ENCODE measurements around the gene ADAM20. TPM values are rescaled to one million over a fixed set of nuclear protein-coding genes. Genes with fewer than 3 reads are reported as not detected.

Gene ADAM20
- under 1 TPM; 0.36 to 0.38 TPM for total RNA-seq

GRCh38 chr14:70534904-70535303 is at the start of gene ADAM20:
TSS of gene ADAM20 (minus strand) at chr14:70535004. CDS start at chr14:70524757, 10,247 bp downstream.
- no peak for DNase-seq
- POLR2A ChIA-PET = no interaction called here
- intact Hi-C loops (cut with micrococcal nuclease) = no loop called here
- H3K27me3 Mint-ChIP-seq = no peaks in the 10 kb centered on the region
- H3K36me3 Mint-ChIP-seq = peaks cover 18% of the 10 kb centered on the region
- CTCF ChIA-PET = no interaction called here
- H3K27ac Mint-ChIP-seq = no peak within 1 kb of the TSS
- H3K4me1 Mint-ChIP-seq (ENCODE audit: low read depth) = peaks cover 7% of the 10 kb centered on the region
- no peak within 1 kb of the TSS for H3K4me3 Mint-ChIP-seq
- peaks cover 6% of the 10 kb centered on the region for H3K9me3 Mint-ChIP-seq

GRCh38 chr14:70576891-70577290 is 42.1 kb upstream of the ADAM20 start:
- intact Hi-C loops (cut with micrococcal nuclease) = no loop called here
- Mint-ChIP-seq H3K4me1 (ENCODE audit: low read depth) (peaks cover 2% of the 10 kb centered on the region), H3K27me3 (no peaks in the 10 kb centered on the region), H3K4me3 (no peak overlapping the region), H3K27ac (no peak overlapping the region), H3K9me3 (peaks cover 1% of the 10 kb centered on the region), H3K36me3 (peaks cover 28% of the 10 kb centered on the region)
- no peak for DNase-seq
- POLR2A ChIA-PET = no interaction called here
- CTCF ChIA-PET = interaction anchor here (1.9 kb wide), 1 partner anchor 9 kb away, joined by 6 read pairs; no protein-coding TSS in a partner anchor

- Mint-ChIP-seq H3K4me3 (no peak overlapping the region), H3K4me1 (ENCODE audit: low read depth) (peaks cover 14% of the 10 kb centered on the region), H3K9me3 (peaks cover 8% of the 10 kb centered on the region), H3K36me3 (peaks cover 31% of the 10 kb centered on the region), H3K27ac (no peak overlapping the region), H3K27me3 (no peaks in the 10 kb centered on the region)
- ChIA-PET CTCF (no interaction called here), POLR2A (no interaction called here)
- intact Hi-C loops (cut with micrococcal nuclease) = no loop called here
- DNase-seq = no peak
These were observed 38.2 kb upstream of the ADAM20 start for GRCh38 chr14:70573050-70573449.

- Mint-ChIP-seq H3K4me3 (no peak overlapping the region), H3K27me3 (no peaks in the 10 kb centered on the region), H3K9me3 (peaks cover 11% of the 10 kb centered on the region), H3K36me3 (peaks cover 43% of the 10 kb centered on the region), H3K27ac (no peak overlapping the region), H3K4me1 (ENCODE audit: low read depth) (peaks cover 14% of the 10 kb centered on the region)
- ChIA-PET POLR2A (no interaction called here), CTCF (no interaction called here)
- no peak for DNase-seq
- intact Hi-C loops (cut with micrococcal nuclease) = no loop called here
These were observed 36.3 kb upstream of the ADAM20 start for GRCh38 chr14:70571139-70571538.

GRCh38 chr14:70567791-70568190 is 33.0 kb upstream of the ADAM20 start:
- intact Hi-C loops (cut with micrococcal nuclease) = no loop called here
- Mint-ChIP-seq H3K9me3 (peaks cover 22% of the 10 kb centered on the region), H3K27me3 (no peaks in the 10 kb centered on the region), H3K36me3 (peaks cover 66% of the 10 kb centered on the region), H3K4me1 (ENCODE audit: low read depth) (peaks cover 14% of the 10 kb centered on the region), H3K4me3 (no peak overlapping the region), H3K27ac (no peak overlapping the region)
- ChIA-PET POLR2A (no interaction called here), CTCF (interaction anchor here (0.7 to 2.0 kb wide), 4 partner anchors 9 to 481 kb away, joined by 3 to 8 read pairs (median 6); no protein-coding TSS in a partner anchor)
- DNase-seq = peak; percentile 16

- Mint-ChIP-seq H3K4me3 (no peak overlapping the region), H3K27ac (no peak overlapping the region), H3K36me3 (peaks cover 70% of the 10 kb centered on the region), H3K4me1 (ENCODE audit: low read depth) (no peaks in the 10 kb centered on the region), H3K9me3 (peaks cover 34% of the 10 kb centered on the region), H3K27me3 (no peaks in the 10 kb centered on the region)
- intact Hi-C loops (cut with micrococcal nuclease) = no loop called here
- POLR2A ChIA-PET = interaction anchor here (0.7 kb wide), 1 partner anchor 70 kb away, joined by 3 read pairs; no protein-coding TSS in a partner anchor
- no peak for DNase-seq
- CTCF ChIA-PET = interaction anchor here (0.6 kb wide), 1 partner anchor 1002 kb away, joined by 3 read pairs; no protein-coding TSS in a partner anchor
These were observed 29.1 kb upstream of the ADAM20 start for GRCh38 chr14:70563869-70564268.

GRCh38 chr14:70563417-70563816 is 28.6 kb upstream of the ADAM20 start:
- CTCF ChIA-PET = no interaction called here
- no peaks in the 10 kb centered on the region for H3K27me3 Mint-ChIP-seq
- intact Hi-C loops (cut with micrococcal nuclease) = no loop called here
- H3K4me1 Mint-ChIP-seq (ENCODE audit: low read depth) = no peaks in the 10 kb centered on the region
- POLR2A ChIA-PET = no interaction called here
- peaks cover 34% of the 10 kb centered on the region for H3K9me3 Mint-ChIP-seq
- H3K27ac Mint-ChIP-seq = no peak overlapping the region
- no peak overlapping the region for H3K4me3 Mint-ChIP-seq
- peaks cover 70% of the 10 kb centered on the region for H3K36me3 Mint-ChIP-seq
- no peak for DNase-seq

GRCh38 chr14:70558356-70558755 is 23.6 kb upstream of the ADAM20 start:
- POLR2A ChIA-PET = no interaction called here
- intact Hi-C loops (cut with micrococcal nuclease) = no loop called here
- Mint-ChIP-seq H3K4me1 (ENCODE audit: low read depth) (no peaks in the 10 kb centered on the region), H3K27me3 (no peaks in the 10 kb centered on the region), H3K36me3 (peaks cover 34% of the 10 kb centered on the region), H3K4me3 (no peak overlapping the region), H3K9me3 (peaks cover 21% of the 10 kb centered on the region), H3K27ac (no peak overlapping the region)
- no peak for DNase-seq
- CTCF ChIA-PET = no interaction called here

- Mint-ChIP-seq H3K27me3 (no peaks in the 10 kb centered on the region), H3K36me3 (peaks cover 9% of the 10 kb centered on the region), H3K27ac (no peak overlapping the region), H3K4me3 (no peak overlapping the region), H3K9me3 (peaks cover 3% of the 10 kb centered on the region), H3K4me1 (ENCODE audit: low read depth) (no peaks in the 10 kb centered on the region)
- intact Hi-C loops (cut with micrococcal nuclease) = no loop called here
- no peak for DNase-seq
- POLR2A ChIA-PET = no interaction called here
- CTCF ChIA-PET = no interaction called here
These were observed 21.1 kb upstream of the ADAM20 start for GRCh38 chr14:70555890-70556289.

- H3K4me3 Mint-ChIP-seq = no peak overlapping the region
- intact Hi-C loops (cut with micrococcal nuclease) = no loop called here
- no peak overlapping the region for H3K27ac Mint-ChIP-seq
- H3K36me3 Mint-ChIP-seq = peaks cover 10% of the 10 kb centered on the region
- H3K4me1 Mint-ChIP-seq (ENCODE audit: low read depth) = peaks cover 7% of the 10 kb centered on the region
- ChIA-PET CTCF (interaction anchor here (0.7 kb wide), 1 partner anchor 447 kb away, joined by 3 read pairs; no protein-coding TSS in a partner anchor), POLR2A (no interaction called here)
- H3K9me3 Mint-ChIP-seq = peaks cover 3% of the 10 kb centered on the region
- no peak for DNase-seq
- H3K27me3 Mint-ChIP-seq = no peaks in the 10 kb centered on the region
These were observed 3.3 kb upstream of the ADAM20 start for GRCh38 chr14:70538087-70538486.

GRCh38 chr14:70536830-70537229 is 2.0 kb upstream of the ADAM20 start:
- intact Hi-C loops (cut with micrococcal nuclease) = no loop called here
- Mint-ChIP-seq H3K4me3 (no peak overlapping the region), H3K27ac (no peak overlapping the region), H3K4me1 (ENCODE audit: low read depth) (peaks cover 7% of the 10 kb centered on the region), H3K27me3 (no peaks in the 10 kb centered on the region), H3K36me3 (peaks cover 18% of the 10 kb centered on the region), H3K9me3 (peaks cover 6% of the 10 kb centered on the region)
- ChIA-PET CTCF (no interaction called here), POLR2A (no interaction called here)
- DNase-seq = no peak

- intact Hi-C loops (cut with micrococcal nuclease) = no loop called here
- CTCF ChIA-PET = no interaction called here
- peaks cover 16% of the 10 kb centered on the region for H3K36me3 Mint-ChIP-seq
- H3K4me1 Mint-ChIP-seq (ENCODE audit: low read depth) = no peaks in the 10 kb centered on the region
- H3K9me3 Mint-ChIP-seq = peaks cover 6% of the 10 kb centered on the region
- no peak for DNase-seq
- POLR2A ChIA-PET = no interaction called here
- no peak overlapping the region for H3K27ac Mint-ChIP-seq
- H3K4me3 Mint-ChIP-seq = no peak overlapping the region
- no peaks in the 10 kb centered on the region for H3K27me3 Mint-ChIP-seq
These were observed 4.4 kb downstream of the ADAM20 start for GRCh38 chr14:70530417-70530816.

- intact Hi-C loops (cut with micrococcal nuclease) = no loop called here
- H3K9me3 Mint-ChIP-seq = no peaks in the 10 kb centered on the region
- H3K4me3 Mint-ChIP-seq = no peak overlapping the region
- ChIA-PET POLR2A (no interaction called here), CTCF (no interaction called here)
- no peak for DNase-seq
- no peak overlapping the region for H3K27ac Mint-ChIP-seq
- H3K27me3 Mint-ChIP-seq = no peaks in the 10 kb centered on the region
- H3K4me1 Mint-ChIP-seq (ENCODE audit: low read depth) = no peaks in the 10 kb centered on the region
- H3K36me3 Mint-ChIP-seq = peaks cover 22% of the 10 kb centered on the region
These were observed 7.2 kb downstream of the ADAM20 start for GRCh38 chr14:70527501-70528105.

Measured in activated CD4-positive, alpha-beta memory T cell treated with anti-CD3 and anti-CD28 coated beads for 36 hours (primary cell).